Loucy (cell line): ENCODE measurements around the gene ADH1A.

Experiments
- H2AFZ ChIP-seq: fragments of 200-600 bp; sonication (generic); 2 replicates; pipeline ENCODE4 v1.6.0; 2016; ENCODE audit warnings: antibody characterized with exemption, mild to moderate bottlenecking, low read length, moderate library complexity
- H3F3A ChIP-seq: fragments of 200-600 bp; 2 replicates; pipeline ENCODE4 v1.6.0; 2016; ENCODE audit warnings: antibody characterized with exemption, low read depth, mild to moderate bottlenecking
- H3K27me3 ChIP-seq: fragments of 200-600 bp; sonication (generic); 2 replicates; pipeline ENCODE4 v1.6.1; 2014; ENCODE audit warnings: low read length, mild to moderate bottlenecking; ENCODE audit not compliant: insufficient read depth, poor library complexity, severe bottlenecking
- H3K36me3 ChIP-seq: fragments of 200-600 bp; sonication (generic); 2 replicates; pipeline ENCODE4 v1.6.1; 2016; ENCODE audit warnings: low read length; ENCODE audit not compliant: insufficient read depth
- H3K4me1 ChIP-seq: fragments of 200-600 bp; sonication (generic); 2 replicates; pipeline ENCODE4 v1.5.1; 2014; ENCODE audit warnings: low read length, mild to moderate bottlenecking; ENCODE audit not compliant: insufficient read depth, poor library complexity, severe bottlenecking
- H3K4me2 ChIP-seq: fragments of 200-600 bp; sonication (generic); 2 replicates; pipeline ENCODE4 v1.6.0; 2014; ENCODE audit warnings: antibody characterized with exemption, low read length, low read depth, mild to moderate bottlenecking; ENCODE audit not compliant: poor library complexity, severe bottlenecking
- H3K4me3 ChIP-seq: fragments of 200-600 bp; sonication (generic); 2 replicates; pipeline ENCODE4 v1.5.1; 2014; ENCODE audit warnings: low read length, mild to moderate bottlenecking, mixed read lengths; ENCODE audit not compliant: poor library complexity, severe bottlenecking
- H3K79me2 ChIP-seq: fragments of 200-600 bp; sonication (generic); 2 replicates; pipeline ENCODE4 v1.6.1; 2014; ENCODE audit warnings: low read length; ENCODE audit not compliant: insufficient read depth
- H3K9ac ChIP-seq: fragments of 200-600 bp; sonication (generic); 2 replicates; pipeline ENCODE4 v1.6.0; 2014; ENCODE audit warnings: mild to moderate bottlenecking, low read depth, low read length, moderate library complexity; ENCODE audit not compliant: poor library complexity, severe bottlenecking
- H3K9me2 ChIP-seq: fragments of 200-600 bp; sonication (generic); replicated peaks from 2 replicates; pipeline ENCODE4 v1.6.1; 2016; ENCODE audit warnings: low read depth, low read length, mixed read lengths
- H3K9me3 ChIP-seq: fragments of 200-600 bp; sonication (generic); 2 replicates; pipeline ENCODE4 v1.6.1; 2014; ENCODE audit warnings: mild to moderate bottlenecking, antibody characterized with exemption, low read length, low read depth; ENCODE audit not compliant: insufficient read depth
- H4K20me1 ChIP-seq: fragments of 200-600 bp; sonication (generic); 2 replicates; pipeline ENCODE4 v1.6.0; 2014; ENCODE audit warnings: antibody characterized with exemption, low read length, mild to moderate bottlenecking; ENCODE audit not compliant: insufficient read depth, poor library complexity, severe bottlenecking
- CTCF ChIP-seq: fragments of 200-600 bp; sonication (generic); conservative IDR thresholded peaks from 2 replicates; pipeline ENCODE4 v1.5.1; 2014; ENCODE audit warnings: mild to moderate bottlenecking, antibody characterized with exemption, low read length
- EZH2phosphoT487 ChIP-seq: fragments of 200-600 bp; IDR thresholded peaks from 2 replicates; pipeline ENCODE4 v1.6.1; 2018; ENCODE audit warnings: antibody characterized with exemption, mild to moderate bottlenecking, moderate library complexity, borderline replicate concordance

The ADH1A gene

GRCh38 chr4:99334880-99335279, 44.1 kb upstream of the ADH1A start:
- Histone ChIP-seq H4K20me1 (no peaks in the 10 kb centered on the region), H3K36me3 (no peaks in the 10 kb centered on the region), H3K9me3 (no peaks in the 10 kb centered on the region), H3K9me2 (no peaks in the 10 kb centered on the region), H3F3A (no peaks in the 10 kb centered on the region), H3K27me3 (no peaks in the 10 kb centered on the region), H3K9ac (no peak overlapping the region), H3K4me3 (no peak overlapping the region), H2AFZ (no peak overlapping the region), H3K4me2 (no peak overlapping the region), H3K79me2 (no peaks in the 10 kb centered on the region), H3K4me1 (no peaks in the 10 kb centered on the region)
- TF ChIP-seq CTCF (no peak), EZH2phosphoT487 (no peak)

GRCh38 chr4:99330648-99331047, 39.9 kb upstream of the ADH1A start:
- H3K4me1 ChIP-seq, result no peaks in the 10 kb centered on the region
- H4K20me1 ChIP-seq, result no peaks in the 10 kb centered on the region
- no peaks in the 10 kb centered on the region for H3K9me2 ChIP-seq
- no peak overlapping the region for H3K4me2 ChIP-seq
- H3K36me3 ChIP-seq, result no peaks in the 10 kb centered on the region
- H3K4me3 ChIP-seq, result no peak overlapping the region
- no peaks in the 10 kb centered on the region for H3F3A ChIP-seq
- no peak for TF ChIP-seq EZH2phosphoT487
- no peak for TF ChIP-seq CTCF
- H3K79me2 ChIP-seq, result no peaks in the 10 kb centered on the region
- H3K9ac ChIP-seq, result no peak overlapping the region
- no peak overlapping the region for H2AFZ ChIP-seq
- H3K27me3 ChIP-seq, result no peaks in the 10 kb centered on the region
- no peaks in the 10 kb centered on the region for H3K9me3 ChIP-seq

GRCh38 chr4:99329876-99330275, 39.1 kb upstream of the ADH1A start:
- no peaks in the 10 kb centered on the region for H3K79me2 ChIP-seq
- no peaks in the 10 kb centered on the region for H3K36me3 ChIP-seq
- H2AFZ ChIP-seq, result no peak overlapping the region
- H3F3A ChIP-seq, result no peaks in the 10 kb centered on the region
- H3K9me2 ChIP-seq, result no peaks in the 10 kb centered on the region
- no peak overlapping the region for H3K4me3 ChIP-seq
- H3K4me2 ChIP-seq, result no peak overlapping the region
- no peaks in the 10 kb centered on the region for H4K20me1 ChIP-seq
- TF ChIP-seq EZH2phosphoT487 (no peak), CTCF (no peak)
- H3K4me1 ChIP-seq, result no peaks in the 10 kb centered on the region
- H3K27me3 ChIP-seq, result no peaks in the 10 kb centered on the region
- no peak overlapping the region for H3K9ac ChIP-seq
- no peaks in the 10 kb centered on the region for H3K9me3 ChIP-seq
